ENCODE measurements around the gene LGR5. TPM values are rescaled to one million over a fixed set of nuclear protein-coding genes. Genes with fewer than 3 reads are reported as not detected.

LGR5 gene
- total and polyA plus RNA-seq, 10 of the 15 experiments (the other 5 are each of a cell fraction or from before 2014, with no cell fraction given) = 2.1 TPM; not detected in 9

DNA sequence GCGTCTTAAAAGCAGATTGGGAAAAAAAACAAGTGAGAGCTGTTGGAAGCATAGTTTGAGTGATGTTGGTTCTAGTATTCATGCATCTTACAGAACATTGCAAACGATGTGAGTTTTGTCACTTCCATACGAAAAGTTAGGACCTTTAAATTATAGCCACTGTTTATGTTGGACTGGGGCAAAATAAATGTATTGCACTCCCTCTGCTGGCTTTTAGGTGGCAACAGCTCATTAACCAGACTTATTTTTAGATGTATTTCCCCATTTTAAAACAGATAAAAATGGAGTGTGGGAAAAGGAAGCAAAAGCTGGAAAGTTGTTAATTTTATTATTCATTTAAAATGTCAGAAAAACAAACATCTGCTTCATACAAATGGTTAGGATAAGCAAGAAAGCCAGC is 111.9 kb downstream of the LGR5 start:
- CTCF ChIA-PET = interaction anchor here (0.6 to 2.6 kb wide), 7 partner anchors 13 to 195 kb away, joined by 3 to 30 read pairs (median 3); no protein-coding TSS in a partner anchor
- H3K9ac ChIP-seq (ENCODE audit: control insufficient read depth, insufficient read depth, low read length) = no peak overlapping the region
- DNase-seq (ENCODE audit: low read depth, low spot score) (no peak), ATAC-seq (peak; percentile 34; the same call in 2 of the 3 replicates), FAIRE-seq (no peak)
- POLR2A ChIA-PET = no interaction called here
- no peak overlapping the region for H2AFZ ChIP-seq (ENCODE audit: control insufficient read depth, low read depth, low read length)
- TF ChIP-seq PAX8 (IDR thresholded peaks at IDR 0.05) (no peak), SMC3 (IDR thresholded peaks at IDR 0.05; ENCODE audit: borderline replicate concordance, low read length) (peak; percentile 22; the same call in 1 of the 2 replicates), CTCF (IDR thresholded peaks at IDR 0.05 in 2 of 3, conservative IDR thresholded peaks at IDR 0.05 in 1 of 3; ENCODE audit: control insufficient read depth in 2 of 3, extremely low read depth in 1 of 3, insufficient read depth in 1 of 3, low read depth in 3 of 3, low read length in 3 of 3) (peak; percentile 8 to 40 (median 10); a peak in 2 of 6 replicates)
- no peak overlapping the region for H3K4me3 ChIP-seq
- no TSS peak for BruUV-seq (replicated peaks)
- no peaks in the 10 kb centered on the region for H3K4me1 ChIP-seq (ENCODE audit: control insufficient read depth, insufficient read depth, low read length)
- intact Hi-C loops (cut with micrococcal nuclease; ENCODE audit: unreplicated experiment) (loop anchor here (1.0 kb wide), 1 partner anchor 136 kb away; no protein-coding TSS in a partner anchor), in situ Hi-C loops (cut with MboI) (no loop called here)
- H4K20me1 ChIP-seq (ENCODE audit: control insufficient read depth, insufficient read depth) = no peaks in the 10 kb centered on the region
- H3K79me2 ChIP-seq (ENCODE audit: control insufficient read depth, insufficient read depth, low read length) = no peaks in the 10 kb centered on the region
- no peak overlapping the region for H3K27ac ChIP-seq (ENCODE audit: control insufficient read depth, insufficient read depth)
- SMC1A ChIA-PET (ENCODE audit: uncharacterized antibody, unreplicated experiment) = interaction anchor here (0.8 to 2.1 kb wide), 6 partner anchors 10 to 135 kb away, joined by 3 to 10 read pairs (median 3); no protein-coding TSS in a partner anchor
- H3K9me3 ChIP-seq (replicated peaks; ENCODE audit: control insufficient read depth, insufficient read depth, low read length) = no peaks in the 10 kb centered on the region
- 23% methylated on average over 3 of the region's 3 CpGs for WGBS (ENCODE audit: insufficient coverage, insufficient replicate concordance, low lambda C conversion rate, missing lambda C conversion rate)
- RAD21 ChIA-PET (ENCODE audit: unreplicated experiment) = interaction anchor here (0.7 to 2.0 kb wide), 4 partner anchors 135 to 196 kb away, joined by 3 to 8 read pairs (median 6); no protein-coding TSS in a partner anchor
- no peaks in the 10 kb centered on the region for H3K27me3 ChIP-seq (replicated peaks in 1 of 2; ENCODE audit: control insufficient read depth in 2 of 2, insufficient read depth in 2 of 2, low read length in 1 of 2)
- H3K36me3 ChIP-seq (ENCODE audit: control insufficient read depth in 2 of 2, insufficient read depth in 2 of 2, low read length in 1 of 2) = no peaks in the 10 kb centered on the region
- H3K4me2 ChIP-seq (ENCODE audit: control insufficient read depth, insufficient read depth) = no peak overlapping the region

Measured in GM12878 (cell line).